ENCODE data around the gene RPA1.
"Not testable (repeated sequence)": the region's sequence is repeated elsewhere in the genome, so short reads cannot be mapped to it uniquely, and the experiment has no call there.

Gene RPA1

DNA sequence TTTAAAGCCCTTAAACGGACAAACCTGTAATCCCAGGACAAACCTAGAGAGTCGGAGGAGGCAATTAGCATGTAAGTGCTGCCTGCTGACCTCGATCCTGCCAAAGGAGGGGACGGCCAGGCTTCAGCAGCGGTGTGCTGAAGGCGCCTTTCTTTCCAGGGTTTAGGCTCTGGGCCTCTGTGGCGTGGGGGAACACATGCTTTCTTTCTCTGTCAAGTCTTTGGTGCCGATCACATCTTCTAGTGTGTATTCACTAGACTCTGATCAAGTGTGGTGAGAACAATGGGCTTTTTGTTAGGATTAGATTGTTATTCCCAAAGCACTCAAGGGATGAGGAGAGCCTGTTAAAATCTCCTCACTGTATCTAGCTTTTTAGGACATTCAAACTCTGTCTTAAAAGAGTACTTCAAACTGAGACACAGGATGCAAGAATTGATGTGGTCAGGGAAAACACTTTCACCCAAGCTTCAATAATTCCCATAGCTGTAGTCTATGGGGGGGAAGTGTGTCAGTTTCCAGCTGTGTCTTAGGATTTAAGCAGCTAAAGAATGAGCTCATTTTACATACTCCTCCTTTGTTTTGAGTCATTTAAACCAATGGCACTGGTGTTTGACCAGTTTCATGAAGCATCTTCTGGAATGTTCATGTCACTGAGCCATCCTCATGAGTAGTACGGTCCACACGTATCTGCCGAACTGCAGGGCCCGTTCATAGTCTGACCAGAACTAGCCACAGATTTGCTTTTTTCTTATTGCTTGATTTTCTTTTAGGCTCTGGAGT lies 51.2 kb downstream of the RPA1 start:
- DNase-seq: peak; percentile 39

DNA sequence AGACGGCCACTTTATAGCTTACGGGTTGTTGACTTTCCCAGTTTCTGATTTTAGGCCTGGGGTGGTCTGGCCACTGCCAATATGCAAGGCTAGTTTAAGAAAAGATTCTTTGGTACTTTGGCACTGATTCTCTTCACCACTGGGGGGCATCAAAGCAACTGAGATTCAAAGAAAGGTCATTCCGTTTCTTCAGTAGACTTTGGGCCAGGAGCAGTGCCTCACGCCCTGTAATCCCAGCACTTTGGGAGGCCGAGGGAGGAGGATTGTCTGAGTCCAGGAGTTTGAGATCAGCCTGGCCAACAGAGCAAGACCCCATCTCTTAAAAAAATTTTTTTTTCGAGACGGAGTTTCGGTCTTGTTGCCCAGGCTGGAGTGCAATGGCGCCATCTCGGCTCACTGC lies 53.0 kb downstream of the RPA1 start:
- DNase-seq: no peak

DNA sequence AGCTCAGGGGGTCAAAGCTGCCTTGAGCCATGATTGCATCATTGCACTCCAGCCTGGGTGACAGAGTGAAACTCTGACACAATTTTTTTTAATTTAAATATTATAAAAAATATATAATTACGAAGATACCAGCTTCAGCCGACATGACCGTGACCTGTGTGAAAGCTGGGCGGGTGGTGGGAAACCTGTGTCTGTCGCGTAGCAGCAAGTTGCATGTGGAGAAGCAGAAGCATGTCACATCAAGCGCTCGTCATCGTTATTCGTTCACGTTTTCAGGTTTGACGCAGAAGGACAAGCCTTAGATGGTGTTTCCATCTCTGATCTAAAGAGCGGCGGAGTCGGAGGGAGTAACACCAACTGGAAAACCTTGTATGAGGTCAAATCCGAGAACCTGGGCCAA lies 53.7 kb downstream of the RPA1 start:
- DNase-seq: no peak

DNA sequence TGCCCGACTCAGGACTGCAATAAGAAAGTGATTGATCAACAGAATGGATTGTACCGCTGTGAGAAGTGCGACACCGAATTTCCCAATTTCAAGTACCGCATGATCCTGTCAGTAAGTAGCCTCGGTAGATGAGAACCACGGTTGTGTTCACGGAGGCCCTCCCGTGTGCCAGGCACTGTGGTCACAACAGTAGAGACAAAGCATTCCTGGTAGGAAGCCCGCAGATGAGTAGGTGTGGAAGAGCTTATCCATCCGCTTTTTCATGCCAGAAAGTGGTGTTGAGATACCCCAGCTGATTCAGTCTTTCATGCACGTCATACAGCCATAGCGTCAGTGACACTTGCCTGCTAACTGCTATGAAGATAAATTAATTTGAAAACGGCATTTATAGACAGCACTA lies 58.9 kb downstream of the RPA1 start:
- DNase-seq: no peak

DNA sequence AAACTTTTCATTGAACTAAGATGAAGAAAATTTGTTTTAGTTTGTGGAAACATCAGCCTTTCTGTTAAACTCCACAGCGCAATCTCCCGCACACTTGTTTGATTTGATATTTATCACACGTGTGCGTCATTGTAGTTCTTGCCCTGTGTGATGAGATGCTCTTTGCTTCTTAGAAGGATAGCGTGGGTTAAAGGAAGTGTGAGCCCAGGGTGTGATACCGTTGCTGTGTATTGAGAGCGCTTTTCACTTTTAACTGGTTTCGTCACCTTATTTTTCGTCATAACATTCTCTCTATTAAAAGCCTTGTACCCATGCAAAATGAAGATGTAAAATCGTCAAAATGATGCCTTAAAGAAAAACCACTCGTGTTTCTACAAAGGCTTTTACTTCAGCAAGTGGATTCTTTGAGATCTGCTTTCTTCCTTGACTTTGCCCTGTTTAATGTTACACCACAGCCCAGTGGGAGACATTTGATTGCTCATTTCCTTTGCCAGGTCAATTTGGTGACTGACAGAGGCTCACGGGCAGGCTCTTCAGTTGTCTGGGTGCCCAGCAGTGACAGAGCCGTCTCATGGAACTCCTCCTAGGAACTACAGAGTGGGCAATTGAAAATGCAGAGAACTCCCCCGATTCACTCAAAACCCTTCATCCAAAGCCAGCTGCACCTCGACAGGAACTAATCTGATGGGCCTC lies 61.1 kb downstream of the RPA1 start:
- DNase-seq: no peak

DNA sequence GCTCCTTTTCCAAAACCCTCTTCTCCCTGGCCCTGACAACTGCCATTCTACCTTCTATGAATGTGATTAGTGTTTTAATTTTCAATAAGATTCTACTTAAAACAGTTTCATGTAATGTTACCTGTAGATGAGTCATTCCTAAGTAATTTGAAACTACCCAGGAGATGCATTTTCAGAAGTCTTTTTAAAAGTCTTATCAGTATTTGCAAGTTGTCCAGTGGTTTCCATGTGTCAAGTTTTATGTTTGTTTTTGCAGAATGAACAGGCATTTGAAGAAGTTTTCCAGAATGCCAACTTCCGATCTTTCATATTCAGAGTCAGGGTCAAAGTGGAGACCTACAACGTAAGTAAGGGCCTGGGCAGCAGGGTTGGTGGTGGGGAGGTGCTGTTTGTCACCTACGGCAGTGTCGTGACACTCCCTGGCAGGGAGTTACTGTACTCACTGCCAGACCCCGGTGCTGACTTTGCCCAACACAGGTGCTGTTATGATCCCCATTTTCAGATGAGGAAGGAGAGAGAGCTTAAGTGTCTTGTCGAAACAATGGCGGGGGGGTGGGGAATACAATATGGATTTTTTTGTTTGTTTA lies 65.0 kb downstream of the RPA1 start:
- no peak for DNase-seq

DNA sequence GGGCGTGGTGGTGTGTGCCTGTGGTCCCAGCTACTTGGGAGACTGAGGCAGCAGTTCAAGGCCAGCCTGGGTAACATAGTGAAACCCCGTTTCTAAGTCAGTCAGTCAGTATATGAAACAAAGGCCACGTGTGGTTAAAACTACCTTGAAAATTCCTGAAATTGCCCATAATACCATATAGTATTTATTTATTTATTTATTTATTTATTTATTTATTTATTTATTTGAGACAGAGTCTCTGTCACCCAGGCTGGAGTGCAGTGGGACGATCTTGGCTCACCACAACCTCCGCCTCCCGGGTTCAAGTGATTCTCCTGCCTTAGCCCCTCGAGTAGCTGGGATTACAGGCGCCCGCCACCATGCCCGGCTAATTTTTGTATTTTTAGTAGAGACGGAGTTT lies 65.7 kb downstream of the RPA1 start:
- not testable (repeated sequence) for DNase-seq

DNA sequence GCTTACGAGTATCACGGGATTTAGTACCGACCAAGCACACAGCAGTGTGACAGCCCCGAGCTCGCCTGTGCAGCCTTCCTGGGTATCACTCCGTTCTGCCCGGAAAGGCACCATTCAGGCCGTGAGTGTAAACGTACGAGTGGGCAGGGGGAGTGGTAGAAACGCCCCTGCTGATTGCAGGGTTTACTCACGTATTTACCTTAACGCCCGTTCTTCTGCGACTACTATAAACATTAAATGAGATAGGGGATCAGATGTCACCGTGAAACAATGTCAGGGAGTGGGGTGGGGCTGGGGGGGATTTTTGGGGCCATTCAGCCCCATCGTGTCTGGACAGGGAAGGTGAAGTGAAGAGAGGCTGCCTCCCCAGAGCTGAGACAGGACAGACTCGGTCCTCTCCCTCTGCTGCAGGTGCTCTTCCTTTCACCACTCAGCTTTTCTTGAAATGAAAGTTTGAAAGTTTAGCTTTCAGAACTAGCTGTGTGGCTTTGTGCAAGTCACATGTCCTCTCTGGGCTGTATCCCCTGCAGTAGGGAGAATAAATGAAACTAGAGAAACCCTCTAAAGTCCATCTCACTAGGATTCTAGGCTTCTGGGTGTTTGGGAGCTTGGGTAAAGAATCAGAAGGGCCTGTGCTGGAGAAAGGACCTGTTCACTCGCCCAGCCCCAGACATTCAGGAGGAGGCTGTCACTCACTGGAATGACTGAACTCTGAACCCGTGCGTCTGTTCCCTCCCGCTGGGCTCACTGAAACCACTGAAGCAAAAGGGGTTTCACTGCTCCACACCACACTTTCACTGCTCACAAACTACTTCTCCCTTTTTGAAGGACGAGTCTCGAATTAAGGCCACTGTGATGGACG lies 66.7 kb downstream of the RPA1 start:
- peak; percentile 45 for DNase-seq

DNA sequence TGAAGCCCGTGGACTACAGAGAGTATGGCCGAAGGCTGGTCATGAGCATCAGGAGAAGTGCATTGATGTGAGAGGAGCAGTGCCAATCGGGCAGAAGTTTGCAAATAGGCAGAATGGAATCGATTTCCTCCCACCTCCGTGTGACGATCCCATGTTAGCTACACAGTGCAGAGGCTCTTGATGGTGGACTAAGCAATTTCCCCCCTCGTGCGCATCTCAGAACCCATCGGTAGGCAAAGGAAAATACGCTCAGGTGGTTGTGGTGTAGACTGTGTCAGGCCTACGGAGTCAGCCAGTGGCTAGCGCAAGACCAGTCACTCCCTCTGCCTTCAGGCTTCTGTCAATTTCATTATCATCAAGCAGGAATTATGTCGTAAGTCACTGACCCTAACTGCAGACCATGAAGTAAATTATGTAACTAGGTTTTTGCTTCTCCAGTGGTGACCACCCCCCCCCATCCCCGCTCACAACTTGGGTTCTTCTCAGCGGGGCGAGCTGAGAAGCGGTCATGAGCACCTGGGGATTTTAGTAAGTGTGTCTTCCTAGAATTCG lies 67.4 kb downstream of the RPA1 start:
- no peak for DNase-seq

DNA sequence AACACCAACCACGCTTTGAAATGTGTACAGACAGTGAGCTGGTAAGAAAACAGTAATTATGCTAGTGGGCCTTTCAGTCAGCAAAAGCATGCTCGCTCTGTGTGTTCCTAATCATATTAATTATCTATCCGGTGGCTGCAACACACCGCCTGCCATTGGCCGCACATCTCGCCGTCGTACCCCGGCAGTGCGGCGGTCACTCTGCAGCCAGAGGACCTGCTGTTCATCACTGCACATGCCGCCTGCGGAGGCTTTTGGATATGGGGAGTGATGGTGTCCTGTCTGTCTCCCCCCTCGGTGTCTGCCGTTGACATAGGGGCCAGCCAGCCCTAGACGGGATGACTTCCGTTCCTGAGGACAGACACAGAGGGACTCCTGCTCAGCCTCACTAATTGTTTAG lies 68.5 kb downstream of the RPA1 start:
- peak; percentile 61 for DNase-seq

DNA sequence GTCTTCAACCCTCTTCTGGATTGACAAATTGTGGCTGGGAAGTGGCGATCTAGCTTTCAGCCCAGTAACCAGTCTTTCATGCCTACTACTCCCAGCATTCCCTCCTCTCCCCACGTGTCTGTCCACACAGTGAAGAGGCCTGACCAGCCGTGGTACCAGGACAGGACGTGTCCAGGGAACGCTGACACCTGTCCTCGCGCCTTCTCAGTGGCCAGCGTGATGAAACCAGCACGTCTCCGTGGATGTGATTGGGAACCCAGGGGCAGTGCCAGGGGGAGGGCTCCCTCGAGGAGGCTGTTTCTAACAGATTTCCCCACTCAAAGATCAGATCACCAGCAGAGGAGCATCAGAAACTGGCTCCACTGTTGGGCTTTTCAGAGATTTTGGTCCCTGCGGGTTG lies 69.1 kb downstream of the RPA1 start:
- peak; percentile 73 for DNase-seq

DNA sequence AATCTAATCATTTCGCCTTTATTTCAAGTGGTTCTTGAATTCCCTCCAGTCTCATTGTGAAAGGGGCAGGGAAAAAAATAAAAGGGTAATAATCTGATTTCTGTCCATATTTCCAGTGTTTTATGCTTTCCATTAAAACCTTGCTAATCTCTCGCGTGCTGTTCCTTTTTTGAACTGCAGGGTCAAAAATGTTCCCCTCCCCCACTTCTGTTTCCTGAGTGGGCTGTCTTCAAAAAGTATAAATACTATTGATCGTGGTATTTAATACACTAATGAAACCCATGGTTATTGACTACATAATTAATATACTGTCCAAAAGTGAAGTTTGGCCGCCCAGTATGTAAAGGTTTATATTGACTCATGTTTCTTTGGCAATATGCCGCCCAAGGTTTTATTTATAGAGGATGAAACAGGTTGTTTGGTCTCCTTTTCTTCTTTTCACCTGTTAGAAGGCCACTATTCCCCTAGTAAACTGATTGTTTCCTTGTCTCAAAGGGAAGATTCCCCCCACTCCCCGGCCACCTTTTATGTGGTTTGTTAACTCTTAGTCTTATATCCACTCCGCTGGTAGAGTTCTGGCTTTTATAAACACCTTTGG lies 69.7 kb downstream of the RPA1 start:
- DNase-seq: no peak

DNA sequence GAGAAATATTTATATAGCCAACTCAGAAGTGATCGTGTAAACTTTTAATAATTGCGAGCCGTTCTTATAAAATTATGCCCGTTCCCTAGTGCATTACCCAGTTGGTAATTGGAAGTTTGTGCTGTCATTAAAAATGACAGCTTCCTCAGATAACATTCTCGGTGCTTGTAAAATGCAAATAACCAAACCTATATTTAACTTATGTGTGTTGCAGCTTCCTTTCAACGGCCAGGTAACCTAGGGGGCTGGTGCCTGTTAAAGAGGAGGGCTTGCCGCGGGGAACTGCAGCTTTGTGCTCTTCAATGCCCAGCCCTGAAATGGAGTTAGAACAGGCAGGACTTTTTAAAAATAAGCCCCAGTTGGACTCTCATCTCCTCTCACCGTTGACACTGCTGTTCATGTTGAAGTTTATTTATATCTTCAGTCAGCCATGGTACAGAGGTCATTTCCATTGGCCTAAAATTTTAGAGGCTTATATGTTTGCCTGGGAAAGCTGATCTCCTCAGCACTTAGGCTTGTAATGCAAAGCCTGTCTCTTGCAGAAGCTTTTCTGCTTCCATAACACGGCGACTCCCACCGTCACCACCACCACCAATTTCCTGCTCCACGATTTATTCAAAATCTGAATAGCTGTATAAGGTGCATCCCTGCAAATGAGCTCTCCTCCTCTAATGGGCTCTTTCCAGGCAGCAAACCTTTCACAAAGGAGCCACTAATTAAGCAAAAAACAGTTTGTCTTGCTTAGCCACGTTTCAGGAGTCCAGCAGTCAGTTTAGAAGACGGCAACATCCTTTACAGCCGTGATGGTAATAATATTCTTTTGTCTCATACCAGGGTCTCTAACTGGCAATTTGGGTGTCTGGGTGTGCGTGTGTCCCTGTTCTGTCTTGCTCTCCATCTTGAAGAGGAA lies 74.7 kb downstream of the RPA1 start:
- peak; percentile 39 for DNase-seq

DNA sequence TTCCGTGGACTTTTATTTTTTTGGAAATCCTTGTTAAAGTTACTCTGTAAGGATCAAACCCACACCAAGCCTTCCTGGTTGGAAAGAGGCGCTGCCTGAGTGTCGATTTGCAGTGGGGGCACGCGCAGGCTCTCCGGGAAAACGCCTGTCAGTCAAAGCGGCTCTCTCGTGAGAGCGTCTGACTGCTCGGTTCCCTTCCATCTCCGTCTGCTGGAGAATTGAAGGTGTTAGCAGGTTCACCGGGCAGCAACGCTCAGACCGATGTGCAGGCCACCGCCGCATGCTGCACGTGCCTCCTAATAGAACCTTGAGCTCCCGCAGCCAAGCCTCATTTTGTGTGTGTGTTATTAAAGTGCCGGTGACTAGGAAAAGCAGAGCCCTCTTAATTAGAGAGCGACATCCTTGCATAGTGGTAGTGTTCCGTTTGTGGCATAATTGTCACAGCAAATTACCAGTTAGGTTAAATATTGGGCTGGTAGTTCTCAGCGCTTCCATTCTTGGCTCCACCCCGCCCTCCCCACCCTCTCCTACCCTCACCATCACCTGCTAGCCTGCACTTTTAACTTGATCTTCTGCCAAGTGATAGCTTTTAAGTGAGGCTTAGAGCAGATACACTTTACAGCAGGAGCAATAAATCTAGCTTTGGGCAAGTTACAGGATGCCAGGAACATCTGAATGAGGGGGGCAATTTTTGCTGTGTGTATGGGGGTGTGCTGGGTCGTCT lies 75.5 kb downstream of the RPA1 start:
- DNase-seq: peak; percentile 73

DNA sequence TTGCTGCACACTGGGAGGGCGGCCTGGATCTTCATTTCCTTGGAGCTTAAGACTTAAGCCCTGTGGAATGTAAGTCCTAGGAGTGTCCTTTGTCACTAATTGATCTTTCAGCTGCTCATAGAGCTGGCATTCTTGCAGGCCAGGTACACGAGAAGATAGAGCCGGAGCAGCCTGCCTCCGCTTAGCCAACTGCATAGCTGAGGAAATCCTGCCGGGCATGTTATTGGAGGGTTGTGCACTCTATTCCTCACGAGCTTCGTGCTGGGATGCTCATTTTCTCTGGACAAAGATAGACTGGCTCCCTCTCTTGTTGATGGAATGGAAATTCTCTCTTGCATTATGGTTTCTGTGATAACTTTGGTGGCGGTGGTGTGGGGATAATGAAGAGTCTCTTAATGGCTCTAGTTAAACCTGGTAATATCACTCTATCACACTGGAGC lies 76.9 kb downstream of the RPA1 start:
- DNase-seq: peak; percentile 5

DNA sequence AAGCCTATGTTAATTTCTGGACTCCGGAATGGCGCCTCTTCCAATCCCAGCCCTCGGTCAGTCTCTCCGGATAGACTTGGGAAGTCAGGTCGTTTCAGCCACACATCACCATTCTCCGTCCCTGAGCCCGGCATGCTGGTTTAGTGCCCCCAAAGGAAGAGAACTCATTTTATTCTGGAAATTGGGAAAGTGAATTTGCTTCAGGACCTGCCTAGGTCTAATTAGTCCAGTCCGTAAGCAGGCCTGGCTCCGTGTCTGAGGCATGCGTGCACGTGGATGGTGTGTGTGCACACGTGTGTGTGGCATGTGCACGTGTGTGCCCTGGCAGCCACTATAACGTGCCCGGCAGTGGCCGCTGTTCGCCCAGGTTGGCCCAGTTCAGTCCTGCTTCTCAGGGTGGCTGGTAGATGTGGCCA lies 77.4 kb downstream of the RPA1 start:
- no peak for DNase-seq

DNA sequence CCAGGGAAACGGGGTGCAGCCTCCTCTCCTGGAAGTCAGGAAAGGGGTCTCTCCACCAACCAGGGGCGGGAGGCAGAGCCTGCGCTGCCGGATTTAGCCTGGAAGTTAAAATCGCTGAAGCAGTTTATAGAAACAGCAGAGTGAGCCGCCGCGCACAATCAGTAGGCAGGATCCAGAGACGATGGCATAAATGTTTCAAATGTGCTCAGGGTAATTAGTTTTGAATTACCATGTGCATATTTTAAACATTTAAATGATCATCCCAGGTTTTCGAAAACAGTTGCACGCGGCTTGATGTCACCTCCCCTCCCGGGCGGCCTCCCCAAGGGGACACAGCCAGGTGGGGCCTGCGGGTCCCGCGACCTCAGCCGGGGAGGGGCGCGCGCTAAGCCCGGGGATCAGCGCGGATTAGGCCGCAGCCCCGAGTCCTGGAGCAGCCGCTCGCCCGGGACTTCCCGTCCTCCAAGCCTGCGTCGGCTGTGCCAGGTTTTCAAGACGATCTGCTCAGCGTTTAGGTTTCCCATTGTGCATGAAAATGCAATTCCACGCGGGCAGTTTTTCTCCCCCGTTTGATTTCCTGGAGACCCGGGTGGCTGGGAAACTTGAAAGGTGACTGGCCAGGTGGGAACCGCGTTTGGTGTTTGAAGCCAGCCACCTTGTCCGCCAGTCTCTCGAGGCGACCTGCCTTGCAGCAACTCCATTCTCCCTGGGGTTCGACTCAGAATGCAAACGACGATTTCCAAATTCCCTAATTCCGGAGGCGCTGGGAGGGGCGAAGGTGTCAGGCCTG lies 78.3 kb downstream of the RPA1 start:
- no peak for DNase-seq

DNA sequence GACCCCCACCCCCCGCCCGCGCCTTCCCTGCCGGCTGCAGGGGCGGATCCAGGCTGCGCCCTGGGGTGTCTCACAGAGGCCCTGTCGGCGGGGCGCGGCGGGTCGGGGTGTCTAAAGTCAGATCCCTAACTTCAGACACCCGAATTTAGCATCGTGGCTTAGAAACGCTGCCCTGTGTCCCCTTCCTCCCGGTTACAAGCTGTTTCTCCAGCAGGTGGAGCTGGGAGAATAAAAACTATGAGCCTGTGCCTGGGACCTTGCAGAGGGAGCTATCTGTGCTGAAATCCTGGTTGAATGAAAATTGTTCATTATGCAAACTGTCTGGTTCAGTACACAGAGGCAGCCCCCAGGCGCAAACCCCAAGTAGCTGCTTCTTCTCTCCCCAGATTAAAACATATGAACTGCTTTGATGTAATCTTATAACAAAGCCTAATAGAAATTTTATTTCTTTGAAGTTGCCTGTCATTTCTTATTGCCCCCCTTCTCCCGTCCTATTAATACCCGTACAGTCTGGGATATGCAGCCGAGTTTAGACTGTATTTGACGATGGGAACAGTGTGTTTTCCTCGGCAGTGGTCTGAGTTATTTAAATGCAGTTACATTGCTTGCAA lies 79.0 kb downstream of the RPA1 start:
- DNase-seq: peak; percentile 26

DNA sequence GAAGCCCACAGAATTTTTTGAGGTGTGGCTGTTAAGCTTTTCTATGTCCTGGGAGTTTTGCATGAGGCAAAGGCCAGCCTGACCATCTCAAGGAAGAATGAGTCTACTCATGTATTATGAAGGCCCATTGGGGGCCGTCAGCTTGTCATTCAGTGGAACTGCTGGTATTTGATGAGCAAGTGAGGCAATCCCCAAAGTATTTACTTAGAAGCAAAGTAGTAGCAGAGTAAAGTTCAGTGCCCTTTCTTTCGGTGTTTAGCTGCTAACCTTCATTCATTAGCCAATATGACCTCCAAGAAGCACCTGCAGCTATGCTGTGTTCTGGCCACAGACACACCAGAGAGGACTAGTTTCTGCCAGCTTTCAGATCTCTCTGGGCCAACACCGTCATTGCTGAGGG lies 80.2 kb downstream of the RPA1 start:
- no peak for DNase-seq

All from NCI-H2227 treated with DMSO at 0.1 percent for 48 hours (cell line).